Lung (tissue), 12 donors: ENCODE results near the gene DNAJC3. TPM values are rescaled to one million over a fixed set of nuclear protein-coding genes. Genes with fewer than 3 reads are reported as not detected.
"Not testable (repeated sequence)": the region's sequence is repeated elsewhere in the genome, so short reads cannot be mapped to it uniquely, and the experiment has no call there.

ENCODE experiments used
- ATAC-seq: fragments of 200-7000 bp; cut with Tn5 transposase; one replicate; pipeline ENCODE4 v1.9.1; 2020; ENCODE audit warnings: moderate number of reproducible peaks; ENCODE audit not compliant: insufficient read depth, low FRiP score
- DNase-seq, 3 donors: peaks; one replicate each; pipeline ENCODE4 v3.0.0-alpha.2; 2013 to 2017
- H3K27ac ChIP-seq, 2 donors: one replicate each; pipeline ENCODE4 v1.5.1; 2013; ENCODE audit warnings: mild to moderate bottlenecking in 2 of 2, moderate library complexity in 2 of 2, control low read depth in 1 of 2, inconsistent platforms in 1 of 2, low read depth in 1 of 2, low read length in 1 of 2
- H3K27me3 ChIP-seq, 3 donors: one replicate each; pipeline ENCODE4 v1.5.1; 2013; ENCODE audit warnings: low read length in 2 of 3; ENCODE audit not compliant: control insufficient read depth in 3 of 3, insufficient read depth in 3 of 3
- H3K36me3 ChIP-seq, 4 donors: one replicate each; pipeline ENCODE4 v1.5.1; 2013; ENCODE audit warnings: low read length in 4 of 4, mild to moderate bottlenecking in 1 of 4, moderate library complexity in 1 of 4; ENCODE audit not compliant: control insufficient read depth in 4 of 4, insufficient read depth in 4 of 4
- H3K4me1 ChIP-seq, 5 donors: one replicate each; pipeline ENCODE4 v1.5.1; 2013; ENCODE audit warnings: low read length in 5 of 5, mild to moderate bottlenecking in 2 of 5, moderate library complexity in 1 of 5; ENCODE audit not compliant: control insufficient read depth in 5 of 5, insufficient read depth in 5 of 5
- H3K4me3 ChIP-seq: one replicate; pipeline ENCODE4 v1.5.1; 2013; ENCODE audit warnings: mild to moderate bottlenecking, control low read depth, moderate library complexity
- H3K9ac ChIP-seq, 2 donors: one replicate each; pipeline ENCODE4 v1.5.1; 2013; ENCODE audit warnings: low read length in 2 of 2, control low read depth in 1 of 2; ENCODE audit not compliant: insufficient read depth in 1 of 2
- H3K9me3 ChIP-seq, 4 donors: one replicate each; pipeline ENCODE4 v1.5.1; 2013; ENCODE audit warnings: low read length in 3 of 4, mild to moderate bottlenecking in 1 of 4, moderate library complexity in 1 of 4; ENCODE audit not compliant: control insufficient read depth in 4 of 4, insufficient read depth in 3 of 4
- CTCF ChIP-seq: IDR thresholded peaks from 2 replicates; pipeline ENCODE4 v1.5.1; 2012; ENCODE audit warnings: mild to moderate bottlenecking; ENCODE audit errors: control extremely low read depth, extremely low read depth
- WGBS, 2 donors: extraction: QIAGEN DNeasy Blood & Tissue Kit; methylation state at CpG; one replicate each; pipeline ENCODE4 v1.1.7; 2013; 5-methylcytosine and 5-hydroxymethylcytosine counted together
- polyA plus RNA-seq, 2 donors: library from polyadenylated mRNA; stranded (reverse); fragments of 200-250 nt; gene quantifications; one replicate each; pipeline ENCODE4 v1.2.1, GENCODE V29; 2013
- total RNA-seq, 2 donors: library from RNA; depleted of rRNA in 1 of 2; stranded (reverse); fragments of >200 nt in 1 of 2; gene quantifications; one replicate each; pipeline ENCODE4 v1.2.1, GENCODE V29; 2014 to 2021
- donor health status: control.
- donor health status: control.
- donor health status: Bipolar disorder and iron deficiency.
- donor health status: healthy.
- donor health status: DM: yes; HTN: yes; CAD: no.

DNAJC3 gene
- total and polyA plus RNA-seq, 4 donors, result 15.2 to 61.8 (median 38.5) TPM

GRCh38 chr13:95787356-95788099 lies 110.6 kb downstream of the DNAJC3 start:
- Histone ChIP-seq H3K27me3 (no peaks in the 10 kb centered on the region), H3K9me3 (no peaks in the 10 kb centered on the region), H3K27ac (no peak overlapping the region), H3K36me3 (peaks cover 9 to 25% (median 20%) of the 10 kb centered on the region in 4 donors), H3K4me1 (no peaks in the 10 kb centered on the region), H3K4me3 (no peak overlapping the region), H3K9ac (no peak overlapping the region)
- no peak for TF ChIP-seq CTCF
- no peak for ATAC-seq
- WGBS, 2 donors, result 52 to 79% methylated on average over 1 of the region's 1 CpG
- no peak for DNase-seq

DNA sequence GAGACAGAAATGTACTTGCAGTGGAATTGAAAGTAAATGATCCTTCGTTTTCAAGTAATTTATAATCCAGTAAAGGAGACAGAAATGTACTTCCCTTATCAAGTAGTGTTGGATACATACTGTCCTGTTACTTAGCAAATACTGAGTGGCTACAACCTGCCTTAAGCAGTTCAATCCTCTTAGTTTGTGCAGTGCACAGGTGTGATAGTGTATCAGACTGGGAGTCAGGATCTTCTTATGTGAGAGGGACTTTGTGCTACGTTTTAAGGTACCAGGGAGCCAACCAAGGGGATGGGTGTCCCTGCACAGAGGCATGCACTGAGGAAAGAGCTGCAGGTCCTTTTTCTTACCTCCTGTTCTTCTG lies 111.1 kb downstream of the DNAJC3 start:
- Histone ChIP-seq H3K9me3 (no peaks in the 10 kb centered on the region), H3K36me3 (peaks cover 12 to 28% (median 24%) of the 10 kb centered on the region in 4 donors), H3K27me3 (no peaks in the 10 kb centered on the region), H3K4me3 (no peak overlapping the region), H3K4me1 (no peaks in the 10 kb centered on the region), H3K27ac (no peak overlapping the region), H3K9ac (no peak overlapping the region)
- DNase-seq (no peak), ATAC-seq (no peak)
- no peak for TF ChIP-seq CTCF
- WGBS, 2 donors, result 60 to 63% methylated on average over 2 of the region's 2 CpGs

GRCh38 chr13:95789315-95789714 lies 112.4 kb downstream of the DNAJC3 start:
- not testable (repeated sequence) for DNase-seq, ATAC-seq, H3K9me3 ChIP-seq, H3K27me3 ChIP-seq, H3K4me3 ChIP-seq, H3K4me1 ChIP-seq, H3K9ac ChIP-seq, H3K27ac ChIP-seq
- peaks cover 15 to 30% (median 25%) of the 10 kb centered on the region in 4 donors for H3K36me3 ChIP-seq

DNA sequence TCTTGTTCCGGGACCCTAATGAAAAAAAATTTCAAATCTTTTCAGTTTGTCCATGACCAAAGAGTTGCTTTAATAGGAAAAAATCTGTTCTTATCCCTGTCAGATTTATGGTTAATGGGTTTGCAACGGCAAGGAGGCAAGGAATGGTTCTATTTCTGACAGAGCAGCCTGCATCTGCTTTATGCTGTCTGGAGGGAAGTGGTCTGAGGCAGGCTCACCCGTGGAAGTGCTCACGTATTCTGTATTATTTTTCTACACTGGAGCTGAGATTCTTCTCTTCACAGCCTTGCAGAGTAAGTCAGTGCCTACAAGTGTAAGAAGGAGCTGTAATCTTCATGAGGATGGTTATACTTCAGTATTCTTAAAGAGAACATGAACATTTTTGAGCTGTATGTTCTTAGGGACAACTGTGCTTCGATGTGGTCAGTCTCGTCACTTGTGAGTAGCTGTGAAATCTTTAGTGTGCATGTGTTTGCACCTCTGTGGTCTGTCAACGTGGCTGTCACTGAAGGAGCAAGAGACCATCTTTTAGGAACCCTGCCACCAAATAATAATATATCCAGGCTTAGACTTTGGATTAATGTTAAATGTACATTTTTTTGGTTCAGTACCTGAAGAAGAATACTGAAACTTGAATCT lies 114.3 kb downstream of the DNAJC3 start:
- Histone ChIP-seq H3K9ac (no peak overlapping the region), H3K9me3 (no peaks in the 10 kb centered on the region), H3K27ac (no peak overlapping the region), H3K27me3 (no peaks in the 10 kb centered on the region), H3K4me3 (no peak overlapping the region), H3K4me1 (no peaks in the 10 kb centered on the region), H3K36me3 (peaks cover 15 to 30% (median 24%) of the 10 kb centered on the region in 4 donors)
- WGBS, 2 donors, result 90% methylated on average over 7 of the region's 7 CpGs
- no peak for TF ChIP-seq CTCF
- no peak for DNase-seq
- no peak for ATAC-seq
